Measurements from ENCODE around the gene BANP. TPM values are rescaled to one million over a fixed set of nuclear protein-coding genes. Genes with fewer than 3 reads are reported as not detected.
A peak's percentile ranks its signal among the peaks of the same experiment; 100 is the strongest.
"Not testable (repeated sequence)": the region's sequence is repeated elsewhere in the genome, so short reads cannot be mapped to it uniquely, and the experiment has no call there.

Gene BANP
- total RNA-seq, 1 donor from 2014 or later = 25.5 TPM

- Mint-ChIP-seq H3K27ac (ENCODE audit: unreplicated experiment) (no peak overlapping the region), H3K4me3 (ENCODE audit: unreplicated experiment) (no peak overlapping the region), H3K4me1 (ENCODE audit: low read depth, unreplicated experiment) (peaks cover 8% of the 10 kb centered on the region), H3K36me3 (ENCODE audit: unreplicated experiment) (peaks cover 6% of the 10 kb centered on the region), H3K9me3 (ENCODE audit: unreplicated experiment) (peaks cover 4% of the 10 kb centered on the region), H3K27me3 (ENCODE audit: unreplicated experiment) (no peaks in the 10 kb centered on the region)
- TF ChIP-seq CTCF (IDR thresholded peaks at IDR 0.05; ENCODE audit: partially characterized antibody, unreplicated experiment) = no peak
- DNase-seq = no peak
Observed at GRCh38 chr16:88014954-88015805, 63.9 kb downstream of the BANP start.

GRCh38 chr16:88015806-88016140 lies 64.5 kb downstream of the BANP start:
- no peaks in the 10 kb centered on the region for H3K27me3 Mint-ChIP-seq (ENCODE audit: unreplicated experiment)
- TF ChIP-seq CTCF (IDR thresholded peaks at IDR 0.05; ENCODE audit: partially characterized antibody, unreplicated experiment) = no peak
- H3K9me3 Mint-ChIP-seq (ENCODE audit: unreplicated experiment) = peaks cover 7% of the 10 kb centered on the region
- peaks cover 8% of the 10 kb centered on the region for H3K4me1 Mint-ChIP-seq (ENCODE audit: low read depth, unreplicated experiment)
- H3K27ac Mint-ChIP-seq (ENCODE audit: unreplicated experiment) = no peak overlapping the region
- H3K4me3 Mint-ChIP-seq (ENCODE audit: unreplicated experiment) = no peak overlapping the region
- DNase-seq = no peak
- peaks cover 6% of the 10 kb centered on the region for H3K36me3 Mint-ChIP-seq (ENCODE audit: unreplicated experiment)

GRCh38 chr16:88016386-88016785 lies 65.2 kb downstream of the BANP start:
- DNase-seq; H3K27me3 Mint-ChIP-seq (ENCODE audit: unreplicated experiment); H3K36me3 Mint-ChIP-seq (ENCODE audit: unreplicated experiment); H3K4me1 Mint-ChIP-seq (ENCODE audit: low read depth, unreplicated experiment); H3K9me3 Mint-ChIP-seq (ENCODE audit: unreplicated experiment); H3K27ac Mint-ChIP-seq (ENCODE audit: unreplicated experiment); H3K4me3 Mint-ChIP-seq (ENCODE audit: unreplicated experiment): not testable (repeated sequence)

- H3K36me3 Mint-ChIP-seq (ENCODE audit: unreplicated experiment) = peaks cover 6% of the 10 kb centered on the region
- H3K27ac Mint-ChIP-seq (ENCODE audit: unreplicated experiment) = no peak overlapping the region
- no peak for TF ChIP-seq CTCF (IDR thresholded peaks at IDR 0.05; ENCODE audit: partially characterized antibody, unreplicated experiment)
- peaks cover 12% of the 10 kb centered on the region for H3K4me1 Mint-ChIP-seq (ENCODE audit: low read depth, unreplicated experiment)
- no peak for DNase-seq
- H3K27me3 Mint-ChIP-seq (ENCODE audit: unreplicated experiment) = no peaks in the 10 kb centered on the region
- H3K9me3 Mint-ChIP-seq (ENCODE audit: unreplicated experiment) = peaks cover 7% of the 10 kb centered on the region
- no peak overlapping the region for H3K4me3 Mint-ChIP-seq (ENCODE audit: unreplicated experiment)
Observed at GRCh38 chr16:88016964-88017363, 65.7 kb downstream of the BANP start.

- no peak overlapping the region for H3K4me3 Mint-ChIP-seq (ENCODE audit: unreplicated experiment)
- no peaks in the 10 kb centered on the region for H3K36me3 Mint-ChIP-seq (ENCODE audit: unreplicated experiment)
- no peak overlapping the region for H3K27ac Mint-ChIP-seq (ENCODE audit: unreplicated experiment)
- peaks cover 15% of the 10 kb centered on the region for H3K4me1 Mint-ChIP-seq (ENCODE audit: low read depth, unreplicated experiment)
- no peaks in the 10 kb centered on the region for H3K27me3 Mint-ChIP-seq (ENCODE audit: unreplicated experiment)
- peaks cover 5% of the 10 kb centered on the region for H3K9me3 Mint-ChIP-seq (ENCODE audit: unreplicated experiment)
- DNase-seq = no peak
- TF ChIP-seq CTCF (IDR thresholded peaks at IDR 0.05; ENCODE audit: partially characterized antibody, unreplicated experiment) = no peak
Observed at GRCh38 chr16:88017587-88018101, 66.4 kb downstream of the BANP start.

GRCh38 chr16:88018382-88018781 lies 67.1 kb downstream of the BANP start:
- not testable (repeated sequence) for H3K9me3 Mint-ChIP-seq (ENCODE audit: unreplicated experiment); H3K4me3 Mint-ChIP-seq (ENCODE audit: unreplicated experiment); H3K27me3 Mint-ChIP-seq (ENCODE audit: unreplicated experiment); H3K36me3 Mint-ChIP-seq (ENCODE audit: unreplicated experiment); H3K27ac Mint-ChIP-seq (ENCODE audit: unreplicated experiment)
- H3K4me1 Mint-ChIP-seq (ENCODE audit: low read depth, unreplicated experiment) = peaks cover 18% of the 10 kb centered on the region
- DNase-seq = peak; percentile 7

GRCh38 chr16:88019041-88019820 lies 68.0 kb downstream of the BANP start:
- peak; percentile 60 for DNase-seq
- H3K27me3 Mint-ChIP-seq (ENCODE audit: unreplicated experiment); H3K9me3 Mint-ChIP-seq (ENCODE audit: unreplicated experiment); H3K36me3 Mint-ChIP-seq (ENCODE audit: unreplicated experiment): not testable (repeated sequence)
- peak overlapping the region; percentile 72 for H3K27ac Mint-ChIP-seq (ENCODE audit: unreplicated experiment)
- peak overlapping the region; percentile 30 for H3K4me3 Mint-ChIP-seq (ENCODE audit: unreplicated experiment)
- H3K4me1 Mint-ChIP-seq (ENCODE audit: low read depth, unreplicated experiment) = peaks cover 23% of the 10 kb centered on the region
